ENCODE results near the gene PLEKHA4.
"Not testable (repeated sequence)": the region's sequence is repeated elsewhere in the genome, so short reads cannot be mapped to it uniquely, and the experiment has no call there.

Gene PLEKHA4

DNA sequence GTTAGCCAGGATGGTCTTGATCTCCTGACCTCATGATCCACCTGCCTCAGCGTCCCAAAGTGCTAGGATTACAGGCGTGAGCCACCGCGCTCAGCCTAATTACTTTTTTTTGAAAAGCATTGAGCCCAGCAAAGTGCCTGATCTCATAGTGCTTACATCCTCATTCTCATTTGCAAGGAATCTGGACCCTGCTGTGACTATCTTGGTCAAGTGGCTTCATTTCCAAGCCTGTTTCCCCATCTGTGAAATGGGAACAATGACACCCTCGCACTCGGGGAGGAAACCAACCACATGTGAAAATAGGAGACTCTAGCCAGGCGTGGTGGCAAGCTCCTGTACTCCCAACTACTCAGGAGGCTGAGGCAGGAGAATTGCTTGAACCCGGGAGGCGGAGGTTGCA, 1.6 kb upstream of the PLEKHA4 start:
- H3K27ac ChIP-seq, result no peak overlapping the region
- DNase-seq (ENCODE audit: low read depth, low spot score), result no peak

DNA sequence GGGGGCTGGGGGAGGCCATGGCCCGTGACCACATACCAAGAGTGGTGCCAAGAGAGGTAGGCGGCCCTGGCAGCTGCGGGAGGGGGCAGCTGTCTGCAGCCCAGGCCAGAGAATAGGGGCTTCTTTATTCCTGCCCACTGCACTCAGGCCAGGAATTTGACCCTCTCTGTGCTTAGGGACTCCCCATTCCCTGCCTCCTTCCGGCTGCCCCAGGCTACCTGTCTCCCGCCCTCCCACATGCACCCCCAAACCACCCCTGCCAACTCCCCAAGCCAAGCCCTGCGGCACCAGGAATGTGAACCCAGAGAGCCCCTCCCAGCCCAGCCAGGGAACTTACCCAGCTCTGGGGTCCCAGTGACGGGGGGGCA, 687 bp downstream of the PLEKHA4 start:
- no peak for DNase-seq (ENCODE audit: low read depth, low spot score)
- H3K27ac ChIP-seq, result no peak overlapping the region

DNA sequence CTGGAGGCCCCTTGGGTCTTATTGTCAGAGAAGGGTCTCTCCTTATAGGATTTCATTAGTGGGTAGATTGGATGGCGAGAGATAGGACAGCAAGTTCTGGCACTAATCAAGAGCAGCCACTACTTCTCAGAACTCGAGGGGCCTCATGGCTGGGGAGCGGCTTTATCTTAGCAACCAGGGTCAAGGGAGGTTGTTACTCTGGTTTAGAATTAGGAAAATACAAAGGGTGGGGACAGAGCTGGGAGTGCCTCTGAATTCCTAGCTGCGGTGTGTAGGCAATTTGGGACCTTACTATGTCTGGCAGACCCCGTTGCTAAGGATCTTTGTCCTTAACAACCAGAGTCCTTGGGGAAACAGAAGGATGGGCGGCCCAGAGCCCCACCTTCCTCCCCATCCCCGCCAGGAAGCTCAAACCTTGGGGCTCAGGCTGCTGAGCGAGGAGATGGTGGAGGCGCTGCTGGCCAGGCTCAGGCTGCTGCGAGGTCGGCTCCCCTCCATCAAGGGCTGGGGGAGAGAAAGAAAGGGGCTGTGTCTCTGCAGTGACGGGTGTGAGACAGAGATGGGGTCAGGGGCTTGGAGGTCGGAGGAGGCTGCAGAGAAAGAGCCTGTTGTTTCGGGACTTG, 1.2 kb downstream of the PLEKHA4 start:
- DNase-seq (ENCODE audit: low read depth, low spot score), result no peak
- H3K27ac ChIP-seq, result no peak overlapping the region

DNA sequence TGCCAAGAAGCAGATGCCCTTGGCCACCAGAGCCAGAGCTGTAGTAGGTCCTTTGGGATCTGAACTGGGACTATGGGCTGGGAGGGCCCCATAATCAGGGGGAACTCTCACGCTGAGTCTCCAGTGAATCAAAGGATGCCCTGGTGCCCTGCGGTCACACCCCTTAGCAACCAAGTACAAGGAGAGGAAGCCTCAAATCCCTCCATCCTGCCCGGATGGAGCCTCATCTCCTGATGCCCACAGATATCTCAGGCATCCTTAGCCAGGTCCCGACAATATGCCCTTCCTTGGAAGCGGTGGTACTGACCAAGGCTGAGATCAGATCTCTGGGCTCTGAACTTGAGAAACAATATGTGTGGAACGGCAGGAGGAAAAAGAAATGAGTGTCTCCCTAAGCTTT, 1.7 kb downstream of the PLEKHA4 start:
- DNase-seq (ENCODE audit: low read depth, low spot score), result no peak
- no peak overlapping the region for H3K27ac ChIP-seq

DNA sequence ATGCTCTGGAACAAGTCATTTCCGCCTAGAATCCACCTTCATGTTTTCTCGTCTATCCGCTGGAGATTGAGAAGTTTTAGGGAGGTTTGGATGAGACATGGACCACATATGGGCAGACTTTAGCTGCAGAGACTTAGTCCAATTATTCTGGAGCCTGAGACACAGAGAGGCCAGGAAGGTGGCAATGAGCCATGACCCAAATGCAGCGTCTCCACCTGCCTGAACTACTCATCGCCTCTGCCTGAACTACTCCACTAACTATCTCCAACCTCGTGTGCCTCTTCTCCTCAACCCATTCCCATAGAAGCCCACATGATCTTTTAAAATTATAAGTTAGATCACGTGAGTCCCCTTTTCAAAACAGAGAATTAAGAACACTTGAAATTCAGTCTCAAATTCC, 5.6 kb downstream of the PLEKHA4 start:
- H3K27ac ChIP-seq, result no peak overlapping the region
- DNase-seq (ENCODE audit: low read depth, low spot score), result no peak

DNA sequence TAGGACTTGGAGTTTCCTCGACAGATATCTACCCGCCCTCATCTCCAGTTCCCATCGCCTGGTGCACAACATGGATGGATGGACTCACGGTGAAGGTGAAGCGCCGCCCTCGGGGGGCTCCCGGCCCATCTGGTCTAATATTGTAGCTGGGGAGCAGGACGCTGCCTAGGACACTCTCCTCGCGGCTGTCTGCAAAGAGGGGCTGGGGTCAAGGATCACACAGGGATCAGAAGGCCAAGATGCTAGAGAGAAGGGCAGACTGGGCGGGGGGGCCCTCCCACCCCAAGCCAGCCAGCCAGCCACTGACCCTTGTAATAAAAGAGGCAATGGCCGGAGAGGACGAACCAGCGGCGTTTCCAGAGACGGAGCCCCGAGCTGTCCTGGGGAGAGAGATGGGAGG, 7.1 kb downstream of the PLEKHA4 start:
- no peak overlapping the region for H3K27ac ChIP-seq
- DNase-seq (ENCODE audit: low read depth, low spot score), result no peak

DNA sequence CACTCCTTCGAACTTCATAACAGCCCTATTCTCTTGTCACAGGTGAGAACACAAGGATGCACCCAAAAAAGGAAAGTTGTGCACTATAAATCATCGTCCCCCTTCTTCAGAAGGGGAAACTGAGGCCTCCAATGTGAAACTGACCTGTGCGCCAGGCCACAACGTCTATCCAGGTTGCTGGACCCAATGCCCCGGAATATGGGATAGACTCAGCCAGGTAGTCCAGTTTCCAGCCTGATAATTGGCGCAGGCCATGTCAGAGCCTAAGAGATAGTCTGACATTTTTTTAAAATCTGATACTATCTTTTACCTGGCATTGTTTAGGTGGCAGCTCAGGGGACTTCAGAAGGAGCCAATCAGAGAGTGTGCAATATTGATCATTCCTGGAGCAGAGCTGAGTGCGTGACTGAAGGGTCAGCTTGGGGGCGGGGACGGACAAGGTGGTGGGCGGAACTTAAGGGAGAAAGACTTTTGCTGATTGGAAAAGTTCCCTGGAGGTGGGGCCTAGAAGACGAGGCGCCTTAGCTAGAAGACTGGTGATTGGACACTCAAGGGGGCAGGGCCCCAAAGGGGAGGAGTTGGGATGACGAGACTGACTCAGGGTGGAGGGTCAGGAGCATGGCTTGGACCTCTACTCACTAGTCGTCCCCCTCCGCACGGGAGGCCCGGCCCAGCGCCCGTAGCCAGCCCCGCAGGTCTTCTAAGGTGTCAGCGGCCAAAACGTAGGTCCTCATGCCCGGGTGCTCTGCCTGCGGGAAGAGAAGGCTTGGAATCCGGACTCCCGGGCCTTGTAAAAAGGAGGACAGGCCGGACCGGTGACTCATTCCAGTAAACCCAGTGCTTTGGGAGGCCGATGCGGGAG, 8.5 kb downstream of the PLEKHA4 start:
- DNase-seq (ENCODE audit: low read depth, low spot score), result no peak

DNA sequence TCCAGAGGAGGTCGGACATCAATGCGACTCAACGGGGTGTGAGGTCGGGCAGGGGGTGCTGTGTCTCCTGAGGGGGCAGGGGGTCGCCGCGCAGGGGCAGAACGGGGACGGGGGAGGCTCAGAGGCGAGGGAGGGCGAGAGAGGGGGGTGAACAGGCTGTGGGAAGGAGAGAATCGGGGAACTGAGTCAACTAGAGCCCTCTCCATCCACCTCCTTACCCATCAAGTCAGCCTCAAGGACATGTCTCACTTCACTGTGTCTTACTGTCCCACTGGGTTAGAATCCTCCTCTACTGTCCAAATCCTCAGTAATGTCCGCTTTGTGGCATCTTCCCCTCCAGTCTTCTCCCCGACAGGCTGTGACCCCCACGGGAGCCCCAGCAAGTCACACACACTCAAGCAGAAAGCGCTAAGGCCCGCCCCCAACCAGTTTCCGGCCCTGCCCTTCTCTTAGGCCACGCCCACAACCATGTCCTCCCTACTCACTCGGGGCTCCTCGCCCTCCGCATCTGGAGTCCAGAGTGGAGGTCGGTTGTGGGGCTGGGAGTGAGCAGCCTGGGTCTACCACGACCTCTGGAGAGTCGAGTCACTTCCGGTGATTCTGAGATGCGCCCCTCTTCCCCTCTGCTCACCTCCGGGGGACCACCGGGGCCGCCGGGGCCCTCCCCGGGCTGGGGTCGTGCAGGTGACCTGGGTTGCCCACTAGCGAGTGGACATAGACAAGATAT, 9.3 kb downstream of the PLEKHA4 start:
- DNase-seq (ENCODE audit: low read depth, low spot score), result no peak
- H3K27ac ChIP-seq, result no peak overlapping the region

More for the DNA sequence above, 8.5 kb downstream of the PLEKHA4 start:
- no peak overlapping the region for H3K27ac ChIP-seq

DNA sequence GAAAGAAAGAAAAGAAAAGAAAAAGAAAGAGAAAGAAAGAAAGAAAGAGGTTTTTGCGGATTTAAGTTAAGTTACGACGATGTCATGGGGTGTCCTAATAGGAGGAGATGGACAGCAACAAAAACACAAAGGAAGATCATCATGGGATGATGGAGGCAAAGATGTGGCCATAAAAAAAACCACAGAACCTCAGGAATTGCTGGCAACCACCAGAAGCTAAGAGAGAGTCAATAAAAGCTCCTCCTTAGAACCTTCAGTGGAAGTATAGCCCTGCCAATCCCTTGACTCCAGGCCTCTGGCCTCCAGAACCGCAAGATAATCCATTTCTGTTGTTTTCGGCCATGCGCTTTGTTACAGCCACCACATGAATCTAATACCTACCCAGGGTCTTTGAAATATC, 11.5 kb downstream of the PLEKHA4 start:
- no peak for DNase-seq (ENCODE audit: low read depth, low spot score)
- H3K27ac ChIP-seq, result no peak overlapping the region

DNA sequence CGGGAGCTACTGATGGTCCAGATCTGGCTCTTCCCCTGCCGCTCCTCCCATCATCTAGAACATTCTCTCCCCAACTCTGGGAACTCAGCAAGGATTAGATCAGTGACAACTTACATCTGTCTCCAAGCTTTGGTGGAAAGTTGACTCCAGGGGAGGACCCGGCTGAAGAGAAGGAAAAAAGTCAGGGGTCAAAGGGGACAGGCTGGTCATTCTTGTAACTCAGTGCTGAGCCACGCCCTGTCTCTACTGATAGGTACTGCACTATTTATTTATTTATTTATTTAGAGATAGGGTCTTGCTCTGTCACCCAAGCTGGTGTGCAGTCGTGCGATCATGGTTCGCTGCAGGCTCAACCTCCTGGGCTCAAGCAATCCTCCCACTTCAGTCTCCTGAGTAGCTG, 14.3 kb downstream of the PLEKHA4 start:
- DNase-seq (ENCODE audit: low read depth, low spot score), result no peak
- no peak overlapping the region for H3K27ac ChIP-seq

DNA sequence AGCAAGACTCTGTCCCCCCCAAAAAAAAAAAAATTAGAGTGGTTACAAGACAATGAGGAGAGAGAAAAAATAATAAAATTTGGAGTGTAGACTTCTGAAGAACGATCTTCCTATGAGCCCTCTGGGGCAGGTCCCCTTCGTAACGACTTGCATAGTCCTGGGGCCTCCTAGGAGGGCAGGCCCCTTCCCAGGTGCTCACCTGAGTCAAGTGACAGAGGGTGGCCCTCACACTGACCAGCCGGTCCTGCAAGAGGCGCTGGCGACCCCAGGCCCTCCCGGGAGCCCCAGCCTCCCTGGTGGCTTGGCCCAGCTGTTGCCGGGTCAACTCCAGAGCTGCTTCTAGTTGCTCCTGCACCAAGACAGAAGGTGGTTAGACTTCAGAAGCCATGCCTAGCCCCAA, 14.9 kb downstream of the PLEKHA4 start:
- no peak for DNase-seq (ENCODE audit: low read depth, low spot score)
- H3K27ac ChIP-seq, result no peak overlapping the region

DNA sequence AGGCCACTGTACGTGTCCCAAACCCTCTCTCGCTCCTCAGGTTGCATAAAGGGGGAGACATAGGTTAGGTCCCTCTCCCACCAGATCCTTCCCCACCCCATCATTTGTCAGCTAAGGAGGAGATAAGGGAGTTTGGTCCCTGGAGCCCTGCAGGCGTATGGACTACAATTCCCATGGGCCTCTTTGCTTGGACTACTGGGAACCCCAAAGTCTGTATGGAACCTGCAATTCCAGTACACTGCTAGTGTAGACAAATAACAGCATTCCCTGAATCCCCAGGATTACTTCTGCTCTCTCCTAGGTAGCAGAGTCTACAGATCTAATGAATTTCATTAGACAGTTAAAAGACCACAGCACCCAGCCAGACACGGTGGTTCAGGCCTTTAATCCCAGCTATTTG, 16.1 kb downstream of the PLEKHA4 start:
- DNase-seq (ENCODE audit: low read depth, low spot score), result no peak
- no peak overlapping the region for H3K27ac ChIP-seq

DNA sequence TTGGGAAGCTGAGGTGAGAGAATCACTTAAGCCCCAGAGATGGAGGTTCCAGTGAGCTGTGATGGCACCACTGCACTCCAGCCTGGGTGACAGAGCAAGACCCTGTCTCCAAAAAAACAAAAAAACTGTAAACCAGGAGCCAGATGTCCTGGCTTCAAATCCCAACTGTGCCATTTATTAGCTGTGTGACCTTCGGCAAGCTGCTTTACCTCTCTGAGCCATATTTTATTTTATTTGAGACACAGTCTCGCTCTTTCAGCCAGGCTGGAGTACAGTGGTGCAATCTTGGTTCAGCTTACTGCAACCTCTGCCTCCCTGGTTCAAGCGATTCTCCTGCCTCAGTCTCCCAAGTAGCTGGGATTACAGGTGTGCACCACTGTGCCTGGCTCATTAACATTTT, 21.8 kb downstream of the PLEKHA4 start:
- DNase-seq (ENCODE audit: low read depth, low spot score); H3K27ac ChIP-seq: not testable (repeated sequence)

DNA sequence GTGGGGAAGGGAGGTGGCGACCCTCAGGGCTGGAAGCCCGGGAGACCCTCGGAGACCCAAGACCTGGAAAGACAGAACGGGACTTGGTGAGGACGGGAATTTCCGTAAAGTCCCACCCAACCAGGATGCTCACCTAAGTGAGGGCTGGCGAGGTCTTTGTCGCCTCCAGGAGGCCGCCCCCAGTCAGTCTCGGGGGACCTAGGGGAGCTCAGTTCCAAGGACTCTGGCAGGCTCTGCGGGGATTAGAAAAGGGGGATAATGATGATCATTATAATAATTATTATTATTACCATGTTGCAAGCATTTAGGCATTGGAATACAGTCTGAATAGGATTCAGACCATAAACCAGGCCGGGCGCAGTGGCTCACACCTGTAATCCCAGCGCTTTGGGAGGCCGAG, 23.0 kb downstream of the PLEKHA4 start:
- no peak overlapping the region for H3K27ac ChIP-seq
- no peak for DNase-seq (ENCODE audit: low read depth, low spot score)

DNA sequence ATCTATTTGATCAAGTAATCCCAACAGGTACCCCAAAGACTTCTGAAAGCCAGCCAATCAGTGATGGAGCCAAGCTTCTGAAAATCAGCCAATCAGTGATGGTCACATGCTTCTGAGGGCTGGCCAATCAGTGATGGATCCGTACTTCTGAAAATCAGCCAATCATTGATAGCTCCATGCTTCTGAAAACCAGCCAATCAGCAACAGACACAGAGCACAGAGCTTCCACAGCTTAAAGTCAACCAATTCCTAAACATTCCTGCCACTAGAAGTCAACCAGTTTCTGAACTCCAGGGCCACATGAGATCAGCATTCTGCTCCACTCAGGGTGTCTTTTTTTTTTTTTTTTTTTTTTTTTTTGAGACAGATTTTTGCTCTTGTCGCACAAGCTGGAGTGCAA, 23.9 kb downstream of the PLEKHA4 start:
- no peak for DNase-seq (ENCODE audit: low read depth, low spot score)
- H3K27ac ChIP-seq, result no peak overlapping the region

DNA sequence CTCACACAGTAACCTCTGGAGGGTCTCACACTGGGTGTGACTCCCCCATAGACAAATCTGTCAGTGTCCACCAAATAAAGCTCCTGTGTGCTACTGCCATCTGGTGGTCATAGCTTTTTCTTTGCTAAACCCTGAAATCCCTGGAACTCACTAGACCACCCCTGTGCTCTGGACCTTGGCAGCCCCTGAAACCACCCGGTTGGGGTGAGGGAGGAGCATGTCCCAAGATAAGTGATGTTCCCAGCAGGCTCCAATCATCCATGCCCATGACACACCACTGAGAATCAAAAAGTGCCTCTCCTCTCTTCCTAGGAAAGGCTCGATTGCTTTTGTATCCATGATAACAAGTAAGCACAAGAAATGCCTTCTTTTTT, 25.6 kb downstream of the PLEKHA4 start:
- no peak for DNase-seq (ENCODE audit: low read depth, low spot score)
- H3K27ac ChIP-seq, result no peak overlapping the region

DNA sequence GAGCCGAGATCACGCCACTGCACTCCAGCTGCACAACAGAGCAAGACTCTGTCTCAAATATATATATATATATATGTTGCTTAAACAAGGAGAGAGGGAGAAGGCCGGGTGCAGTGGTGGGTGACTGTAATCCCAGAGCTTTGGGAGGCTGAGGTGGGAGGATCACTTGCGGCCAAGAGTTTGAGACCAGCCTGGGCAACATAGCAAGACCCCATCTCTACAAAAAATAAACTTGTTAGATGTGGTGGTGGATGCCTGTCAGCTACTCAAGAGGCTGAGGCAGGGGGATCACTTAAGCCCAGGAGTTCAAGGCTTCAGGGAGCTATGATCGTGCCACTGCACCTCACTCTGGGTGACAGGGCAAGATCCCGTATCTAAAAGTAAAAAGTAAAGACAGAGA, 26.8 kb downstream of the PLEKHA4 start:
- no peak for DNase-seq (ENCODE audit: low read depth, low spot score)
- H3K27ac ChIP-seq, result no peak overlapping the region

DNA sequence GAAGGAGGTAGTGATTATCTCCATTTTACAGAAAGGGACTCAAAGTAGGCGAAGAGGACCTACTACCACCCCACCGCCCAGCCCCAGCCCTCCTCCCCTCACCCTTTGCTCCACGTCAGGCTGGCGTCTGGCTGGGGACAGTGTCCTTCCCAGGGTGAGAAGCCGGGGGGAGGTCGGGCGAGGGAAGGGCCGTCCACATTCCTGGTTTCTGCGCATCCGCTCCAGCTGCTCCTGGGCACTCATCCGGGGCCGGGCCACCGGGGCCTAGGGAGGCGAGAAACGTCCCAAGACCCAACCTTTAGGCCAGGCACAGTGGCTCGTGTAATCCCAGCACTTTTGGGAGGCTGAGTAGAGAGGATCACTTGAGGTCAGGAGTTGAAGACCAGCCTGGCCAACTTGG, 27.4 kb downstream of the PLEKHA4 start:
- DNase-seq (ENCODE audit: low read depth, low spot score), result no peak
- no peak overlapping the region for H3K27ac ChIP-seq

DNA sequence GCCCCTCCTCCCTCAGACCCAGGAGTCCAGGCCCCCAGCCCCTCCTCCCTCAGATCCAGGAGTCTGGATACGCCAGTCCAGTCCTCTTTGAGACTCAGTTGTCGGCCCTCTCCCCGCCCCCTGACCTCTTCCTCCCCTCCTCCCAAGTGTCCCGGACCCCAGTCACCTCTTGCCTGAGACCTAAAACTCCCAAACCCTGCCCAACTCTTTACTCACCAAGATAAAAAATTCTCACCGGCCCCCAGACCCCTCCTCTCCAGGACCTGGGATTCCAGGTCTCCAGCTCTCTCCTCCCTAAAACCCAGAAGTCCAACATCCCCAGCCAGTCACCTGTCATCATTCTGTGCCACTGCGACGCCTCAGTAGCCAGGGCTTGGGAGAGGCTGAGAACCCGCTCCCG, 30.7 kb downstream of the PLEKHA4 start:
- no peak for DNase-seq (ENCODE audit: low read depth, low spot score)
- no peak overlapping the region for H3K27ac ChIP-seq

DNA sequence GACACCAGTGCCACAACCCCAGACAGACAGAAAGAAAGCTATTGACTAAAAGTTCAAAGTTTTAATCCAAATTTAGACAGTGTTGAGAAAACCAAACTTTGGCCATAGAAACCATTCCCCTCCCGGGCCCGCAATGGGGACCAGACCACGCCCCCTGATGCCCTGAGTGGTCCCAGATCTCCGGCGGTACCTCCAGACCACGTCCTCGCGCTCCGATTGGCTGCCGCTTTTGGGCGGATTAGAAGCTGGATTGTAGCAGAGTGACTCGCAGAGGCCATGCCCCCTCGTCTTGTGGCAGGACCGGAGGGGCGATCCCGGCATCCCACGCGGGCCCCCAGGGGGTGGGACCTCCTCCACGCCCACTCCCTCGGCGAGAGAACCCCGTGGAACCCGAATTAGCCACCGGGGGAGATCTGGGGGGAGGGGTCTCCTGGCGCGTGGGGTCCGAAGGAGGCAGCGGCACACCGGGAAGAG, 31.3 kb downstream of the PLEKHA4 start:
- DNase-seq (ENCODE audit: low read depth, low spot score), result no peak
- no peak overlapping the region for H3K27ac ChIP-seq
